Measurements from ENCODE around the gene MYCBP2.
A peak's percentile ranks its signal among the peaks of the same experiment; 100 is the strongest.
"Not testable (repeated sequence)": the region's sequence is repeated elsewhere in the genome, so short reads cannot be mapped to it uniquely, and the experiment has no call there.

MYCBP2 gene

GRCh38 chr13:77316430-77316829 is 10.5 kb downstream of the MYCBP2 start:
- Histone ChIP-seq H3K9me3 (no peaks in the 10 kb centered on the region), H3K27me3 (no peaks in the 10 kb centered on the region), H3K27ac (peak overlapping the region in 1 of 2 donors; percentile 48), H3K36me3 (peaks cover 0 to 6% (median 0%) of the 10 kb centered on the region in 3 donors), H3K4me3 (no peak overlapping the region), H3K4me1 (peaks cover 0 to 45% (median 11%) of the 10 kb centered on the region in 4 donors)
- DNase-seq = no peak
- TF ChIP-seq CTCF (IDR thresholded peaks at IDR 0.05) = no peak
- intact Hi-C loops (cut with DNase I; ENCODE audit: low total_unique reads) = no loop called here

DNA sequence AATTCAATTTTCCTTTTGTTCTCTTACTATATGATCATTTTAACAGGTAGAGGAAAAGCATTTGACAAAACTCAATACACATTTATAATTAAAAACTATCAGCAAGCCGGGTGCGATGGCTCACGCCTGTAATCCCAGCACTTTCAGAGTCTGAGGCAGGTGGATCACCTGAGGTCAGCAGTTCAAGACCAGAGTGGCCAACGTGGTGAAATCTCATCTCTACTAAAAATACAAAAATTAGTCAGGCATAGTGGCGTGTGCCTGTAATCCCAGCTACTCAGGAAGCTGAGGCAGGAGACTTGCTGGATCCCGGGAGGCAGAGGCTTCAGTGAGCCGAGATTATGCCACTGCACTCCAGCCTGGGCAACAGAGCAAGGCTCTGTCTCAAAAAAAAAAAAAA is 11.4 kb downstream of the MYCBP2 start:
- H3K36me3 ChIP-seq; H3K9me3 ChIP-seq; H3K27ac ChIP-seq; intact Hi-C loops (cut with DNase I; ENCODE audit: low total_unique reads); H3K4me3 ChIP-seq; DNase-seq; H3K27me3 ChIP-seq: not testable (repeated sequence)
- peaks cover 0 to 46% (median 18%) of the 10 kb centered on the region in 4 donors for H3K4me1 ChIP-seq

DNA sequence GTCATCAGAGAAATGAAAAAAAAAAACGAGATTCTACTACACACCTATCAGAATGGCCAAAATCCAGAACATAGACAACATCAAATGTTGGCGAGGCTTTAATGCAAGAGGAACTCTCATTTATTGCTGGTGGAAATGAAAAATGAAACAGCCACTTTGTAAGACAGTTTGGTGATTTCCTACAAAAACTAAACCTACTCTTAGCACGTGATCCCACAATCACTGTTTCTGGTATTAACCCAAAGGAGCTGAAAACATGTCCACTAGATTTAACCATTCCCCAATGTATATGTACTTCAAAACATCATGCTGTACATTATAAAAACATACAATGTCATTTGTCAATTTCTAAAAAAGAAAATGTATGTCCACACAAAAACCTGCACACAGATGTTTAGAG is 13.0 kb downstream of the MYCBP2 start:
- H3K36me3 ChIP-seq = peaks cover 0 to 6% (median 0%) of the 10 kb centered on the region in 3 donors
- no peak for TF ChIP-seq CTCF (IDR thresholded peaks at IDR 0.05)
- no peak for DNase-seq
- H3K27ac ChIP-seq = no peak overlapping the region
- no peak overlapping the region for H3K4me3 ChIP-seq
- intact Hi-C loops (cut with DNase I; ENCODE audit: low total_unique reads) = no loop called here
- no peaks in the 10 kb centered on the region for H3K9me3 ChIP-seq
- peaks cover 0 to 59% (median 24%) of the 10 kb centered on the region in 4 donors for H3K4me1 ChIP-seq
- no peaks in the 10 kb centered on the region for H3K27me3 ChIP-seq

DNA sequence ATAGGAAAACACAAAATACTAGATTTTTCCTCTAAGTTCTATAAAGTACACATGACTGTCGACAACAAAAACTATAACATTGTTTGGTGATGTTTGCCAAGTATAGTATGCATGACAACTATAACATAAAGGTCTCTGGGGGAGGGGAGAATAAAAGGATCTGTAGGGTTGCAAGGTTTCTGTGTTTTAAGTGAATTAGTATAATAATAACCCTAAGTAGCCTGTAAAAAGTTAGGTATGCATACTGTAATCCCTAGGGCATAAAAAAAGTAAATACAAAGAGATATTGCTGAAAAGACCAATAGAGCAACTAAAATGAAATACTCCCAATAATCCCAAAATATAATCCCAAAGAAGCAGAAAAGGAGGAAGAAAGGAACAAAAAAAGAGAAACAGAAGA is 14.6 kb downstream of the MYCBP2 start:
- no peak overlapping the region for H3K4me3 ChIP-seq
- no peaks in the 10 kb centered on the region for H3K9me3 ChIP-seq
- H3K4me1 ChIP-seq = peaks cover 0 to 66% (median 32%) of the 10 kb centered on the region in 4 donors
- H3K36me3 ChIP-seq = peaks cover 0 to 4% (median 0%) of the 10 kb centered on the region in 3 donors
- TF ChIP-seq CTCF (IDR thresholded peaks at IDR 0.05) = no peak
- intact Hi-C loops (cut with DNase I; ENCODE audit: low total_unique reads) = no loop called here
- no peak for DNase-seq
- H3K27ac ChIP-seq = no peak overlapping the region
- no peaks in the 10 kb centered on the region for H3K27me3 ChIP-seq

GRCh38 chr13:77310579-77311279 is 16.2 kb downstream of the MYCBP2 start:
- Histone ChIP-seq H3K9me3 (no peaks in the 10 kb centered on the region), H3K36me3 (no peaks in the 10 kb centered on the region), H3K27me3 (no peaks in the 10 kb centered on the region), H3K4me1 (peaks cover 0 to 70% (median 39%) of the 10 kb centered on the region in 4 donors), H3K4me3 (no peak overlapping the region), H3K27ac (peak overlapping the region; percentile 43 to 44)
- TF ChIP-seq CTCF (IDR thresholded peaks at IDR 0.05) = no peak
- no peak for DNase-seq
- intact Hi-C loops (cut with DNase I; ENCODE audit: low total_unique reads) = no loop called here

DNA sequence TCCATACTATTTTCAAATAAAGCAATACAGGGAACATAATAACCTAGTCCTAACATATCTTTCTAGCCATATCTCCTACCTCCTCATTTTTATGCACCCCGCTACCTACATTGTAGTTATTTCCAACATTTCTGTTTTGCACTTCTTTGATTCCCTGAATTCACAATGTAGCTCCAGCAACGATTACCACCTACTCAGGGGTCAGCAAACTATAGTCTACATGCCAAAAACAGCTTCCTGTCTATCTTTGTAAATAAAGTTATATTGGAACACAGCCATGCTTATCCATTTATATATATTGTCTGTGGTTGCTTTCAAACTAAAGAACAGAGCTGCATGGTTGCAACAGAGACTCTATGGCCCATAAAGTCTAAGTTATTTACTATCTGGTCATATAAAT is 16.7 kb downstream of the MYCBP2 start:
- H3K4me3 ChIP-seq = no peak overlapping the region
- TF ChIP-seq CTCF (IDR thresholded peaks at IDR 0.05) = no peak
- H3K9me3 ChIP-seq = no peaks in the 10 kb centered on the region
- intact Hi-C loops (cut with DNase I; ENCODE audit: low total_unique reads) = no loop called here
- no peaks in the 10 kb centered on the region for H3K36me3 ChIP-seq
- H3K27me3 ChIP-seq = no peaks in the 10 kb centered on the region
- peaks cover 0 to 76% (median 41%) of the 10 kb centered on the region in 4 donors for H3K4me1 ChIP-seq
- no peak for DNase-seq
- H3K27ac ChIP-seq = peak overlapping the region; percentile 14 to 43

Measured in tibial artery (tissue), 4 donors.